ENCODE data around the gene SARM1. TPM values are rescaled to one million over a fixed set of nuclear protein-coding genes. Genes with fewer than 3 reads are reported as not detected.

The SARM1 gene
- total and polyA plus RNA-seq, 4 donors = 9.3 to 24.6 (median 9.8) TPM

GRCh38 chr17:28395968-28396367 is 24.5 kb downstream of the SARM1 start:
- H3K4me3 ChIP-seq = no peak overlapping the region
- H3K4me1 ChIP-seq (ENCODE audit: control insufficient read depth in 5 of 5, insufficient read depth in 5 of 5, low read length in 5 of 5) = no peaks in the 10 kb centered on the region
- no peak for DNase-seq
- no peaks in the 10 kb centered on the region for H3K27me3 ChIP-seq (ENCODE audit: control insufficient read depth in 3 of 3, insufficient read depth in 3 of 3, low read length in 2 of 3)
- no peak overlapping the region for H3K9ac ChIP-seq (ENCODE audit: insufficient read depth in 1 of 2, low read length in 2 of 2)
- ATAC-seq (ENCODE audit: insufficient read depth, low FRiP score) = no peak
- TF ChIP-seq CTCF (IDR thresholded peaks at IDR 0.05; ENCODE audit: control extremely low read depth, extremely low read depth) = no peak
- 89 to 95% methylated on average over 6 of the region's 6 CpGs for WGBS, 2 donors
- no peak overlapping the region for H3K27ac ChIP-seq (ENCODE audit: low read depth in 1 of 2, low read length in 1 of 2)
- H3K36me3 ChIP-seq (ENCODE audit: control insufficient read depth in 4 of 4, insufficient read depth in 4 of 4, low read length in 4 of 4) = peaks cover 0 to 32% (median 3%) of the 10 kb centered on the region in 4 donors
- H3K9me3 ChIP-seq (ENCODE audit: control insufficient read depth in 4 of 4, insufficient read depth in 3 of 4, low read length in 3 of 4) = no peaks in the 10 kb centered on the region

- Histone ChIP-seq H3K36me3 (ENCODE audit: control insufficient read depth in 4 of 4, insufficient read depth in 4 of 4, low read length in 4 of 4) (peaks cover 0 to 29% (median 4%) of the 10 kb centered on the region in 4 donors), H3K4me3 (no peak overlapping the region), H3K9ac (ENCODE audit: insufficient read depth in 1 of 2, low read length in 2 of 2) (no peak overlapping the region), H3K27ac (ENCODE audit: low read depth in 1 of 2, low read length in 1 of 2) (no peak overlapping the region), H3K9me3 (ENCODE audit: control insufficient read depth in 4 of 4, insufficient read depth in 3 of 4, low read length in 3 of 4) (no peaks in the 10 kb centered on the region), H3K27me3 (ENCODE audit: control insufficient read depth in 3 of 3, insufficient read depth in 3 of 3, low read length in 2 of 3) (no peaks in the 10 kb centered on the region), H3K4me1 (ENCODE audit: control insufficient read depth in 5 of 5, insufficient read depth in 5 of 5, low read length in 5 of 5) (no peaks in the 10 kb centered on the region)
- TF ChIP-seq CTCF (IDR thresholded peaks at IDR 0.05; ENCODE audit: control extremely low read depth, extremely low read depth) = no peak
- ATAC-seq (ENCODE audit: insufficient read depth, low FRiP score) (no peak), DNase-seq (no peak)
- 41 to 81% methylated on average over 6 of the region's 6 CpGs for WGBS, 2 donors
Observed at GRCh38 chr17:28396635-28397239, 25.2 kb downstream of the SARM1 start.

GRCh38 chr17:28397275-28397674 is 25.8 kb downstream of the SARM1 start:
- Histone ChIP-seq H3K36me3 (ENCODE audit: control insufficient read depth in 4 of 4, insufficient read depth in 4 of 4, low read length in 4 of 4) (peaks cover 0 to 31% (median 6%) of the 10 kb centered on the region in 4 donors), H3K27me3 (ENCODE audit: control insufficient read depth in 3 of 3, insufficient read depth in 3 of 3, low read length in 2 of 3) (no peaks in the 10 kb centered on the region), H3K4me1 (ENCODE audit: control insufficient read depth in 5 of 5, insufficient read depth in 5 of 5, low read length in 5 of 5) (no peaks in the 10 kb centered on the region), H3K27ac (ENCODE audit: low read depth in 1 of 2, low read length in 1 of 2) (no peak overlapping the region), H3K4me3 (no peak overlapping the region), H3K9ac (ENCODE audit: insufficient read depth in 1 of 2, low read length in 2 of 2) (no peak overlapping the region), H3K9me3 (ENCODE audit: control insufficient read depth in 4 of 4, insufficient read depth in 3 of 4, low read length in 3 of 4) (no peaks in the 10 kb centered on the region)
- WGBS, 2 donors = 97 to 98% methylated on average over 3 of the region's 3 CpGs
- no peak for ATAC-seq (ENCODE audit: insufficient read depth, low FRiP score)
- DNase-seq = no peak
- TF ChIP-seq CTCF (IDR thresholded peaks at IDR 0.05; ENCODE audit: control extremely low read depth, extremely low read depth) = no peak
